KMS-11 (cell line): ENCODE data around the gene AKR1C3.
"Not testable (repeated sequence)": the region's sequence is repeated elsewhere in the genome, so short reads cannot be mapped to it uniquely, and the experiment has no call there.

ENCODE experiments used
- H2AFZ ChIP-seq: fragments of 200-600 bp; sonication (generic); 2 replicates; pipeline ENCODE4 v1.6.1; 2016; ENCODE audit warnings: antibody characterized with exemption, mixed run types, low read depth
- H3K27ac ChIP-seq: fragments of 200-600 bp; sonication (generic); 2 replicates; pipeline ENCODE4 v1.6.1; 2016; ENCODE audit warnings: mild to moderate bottlenecking, mixed run types
- H3K27me3 ChIP-seq: fragments of 200-600 bp; sonication (generic); 2 replicates; pipeline ENCODE4 v1.6.1; 2017; ENCODE audit warnings: mild to moderate bottlenecking, low read depth, mixed run types, moderate library complexity; ENCODE audit not compliant: insufficient read depth
- H3K36me3 ChIP-seq: fragments of 200-600 bp; sonication (generic); 2 replicates; pipeline ENCODE4 v1.6.1; 2017; ENCODE audit warnings: mild to moderate bottlenecking, mixed run types; ENCODE audit not compliant: insufficient read depth
- H3K4me1 ChIP-seq: fragments of 200-600 bp; sonication (generic); 2 replicates; pipeline ENCODE4 v1.6.1; 2016; ENCODE audit warnings: mild to moderate bottlenecking, low read depth, mixed run types; ENCODE audit not compliant: poor library complexity, severe bottlenecking
- H3K4me2 ChIP-seq: fragments of 200-600 bp; sonication (generic); 2 replicates; pipeline ENCODE4 v1.7.0; 2016; ENCODE audit warnings: mild to moderate bottlenecking, mixed run types
- H3K4me3 ChIP-seq: fragments of 200-600 bp; sonication (generic); IDR thresholded peaks from 2 replicates; pipeline ENCODE4 v1.6.1; 2017; ENCODE audit warnings: low read depth, low read length, mixed read lengths; ENCODE audit not compliant: insufficient read depth
- H3K79me2 ChIP-seq: fragments of 200-600 bp; sonication (generic); 2 replicates; pipeline ENCODE4 v1.6.1; 2016; ENCODE audit warnings: low read depth, mixed run types; ENCODE audit not compliant: insufficient read depth
- H3K9ac ChIP-seq: fragments of 200-600 bp; sonication (generic); 2 replicates; pipeline ENCODE4 v1.6.1; 2016; ENCODE audit warnings: mild to moderate bottlenecking, mixed run types
- H4K20me1 ChIP-seq: fragments of 200-600 bp; sonication (generic); 2 replicates; pipeline ENCODE4 v1.6.1; 2016; ENCODE audit warnings: mild to moderate bottlenecking, mixed run types; ENCODE audit not compliant: insufficient read depth
- CTCF ChIP-seq: fragments of 200-600 bp; sonication (generic); conservative IDR thresholded peaks from 2 replicates; pipeline ENCODE4 v1.6.1; 2017; ENCODE audit warnings: low read depth, mild to moderate bottlenecking, antibody characterized with exemption, low read length, moderate library complexity, mixed read lengths

The AKR1C3 gene

GRCh38 chr10:5094265-5095205 lies at the start of gene AKR1C3:
Gene AKR1C3 (plus strand): TSS chr10:5094414. CDS start chr10:5094445, 31 bp downstream.
- no peak within 1 kb of the TSS for H3K9ac ChIP-seq
- no peak within 1 kb of the TSS for H3K4me3 ChIP-seq
- no peak within 1 kb of the TSS for H3K4me2 ChIP-seq
- no peaks in the 10 kb centered on the region for H4K20me1 ChIP-seq
- H3K79me2 ChIP-seq = no peaks in the 10 kb centered on the region
- peak within 1 kb of the TSS; percentile 24; the same call in 1 of the 2 replicates for H2AFZ ChIP-seq
- no peaks in the 10 kb centered on the region for H3K4me1 ChIP-seq
- no peaks in the 10 kb centered on the region for H3K36me3 ChIP-seq
- H3K27me3 ChIP-seq = no peaks in the 10 kb centered on the region
- H3K27ac ChIP-seq = no peak within 1 kb of the TSS
- TF ChIP-seq CTCF = peak; percentile 69

GRCh38 chr10:5045095-5045494 lies 49.1 kb upstream of the AKR1C3 start:
- no peak for TF ChIP-seq CTCF
- Histone ChIP-seq H3K4me2 (no peak overlapping the region), H2AFZ (no peak overlapping the region), H3K27ac (no peak overlapping the region), H3K4me1 (no peaks in the 10 kb centered on the region), H3K27me3 (no peaks in the 10 kb centered on the region), H3K36me3 (no peaks in the 10 kb centered on the region), H3K9ac (no peak overlapping the region), H3K79me2 (no peaks in the 10 kb centered on the region), H4K20me1 (no peaks in the 10 kb centered on the region), H3K4me3 (no peak overlapping the region)

GRCh38 chr10:5046410-5046809 lies 47.8 kb upstream of the AKR1C3 start:
- H2AFZ ChIP-seq = no peak overlapping the region
- H4K20me1 ChIP-seq = no peaks in the 10 kb centered on the region
- no peaks in the 10 kb centered on the region for H3K36me3 ChIP-seq
- no peak overlapping the region for H3K4me2 ChIP-seq
- no peaks in the 10 kb centered on the region for H3K27me3 ChIP-seq
- no peaks in the 10 kb centered on the region for H3K79me2 ChIP-seq
- H3K4me3 ChIP-seq = no peak overlapping the region
- no peak overlapping the region for H3K27ac ChIP-seq
- H3K9ac ChIP-seq = no peak overlapping the region
- H3K4me1 ChIP-seq = no peaks in the 10 kb centered on the region
- no peak for TF ChIP-seq CTCF

GRCh38 chr10:5047055-5047454 lies 47.2 kb upstream of the AKR1C3 start:
- H3K4me3 ChIP-seq, H3K4me1 ChIP-seq, H3K27me3 ChIP-seq, H3K9ac ChIP-seq, H3K27ac ChIP-seq, H2AFZ ChIP-seq, H4K20me1 ChIP-seq, H3K79me2 ChIP-seq, H3K4me2 ChIP-seq, H3K36me3 ChIP-seq: not testable (repeated sequence)
